ENCODE data around the gene CRKL. TPM values are rescaled to one million over a fixed set of nuclear protein-coding genes. Genes with fewer than 3 reads are reported as not detected.
A peak's percentile ranks its signal among the peaks of the same experiment; 100 is the strongest.

CRKL gene
- total and polyA plus RNA-seq, 12 donors, result 19.2 to 76.9 (median 54.4) TPM

GRCh38 chr22:21000207-21000986 lies 83.2 kb downstream of the CRKL start:
- Histone ChIP-seq H3K4me1 (peaks cover 15 to 39% (median 33%) of the 10 kb centered on the region in 9 donors), H3K27ac (peak overlapping the region in 8 of 10 donors; percentile 92 to 99 (median 98)), H3K9me3 (no peaks in the 10 kb centered on the region), H3K27me3 (no peaks in the 10 kb centered on the region), H3K36me3 (peaks cover 0 to 51% (median 29%) of the 10 kb centered on the region in 9 donors), H3K4me3 (peak overlapping the region; percentile 54 to 82 (median 73))
- TF ChIP-seq CTCF (IDR thresholded peaks at IDR 0.05), result no peak
- ATAC-seq (no peak), DNase-seq (no peak)
- 59 to 60% methylated on average over 21 to 22 of the region's 22 CpGs for WGBS, 2 donors
- intact Hi-C loops (cut with DNase I), result loop anchor here in 4 of 10 donors (2.0 to 10.0 kb wide), 4 partner anchors 18 to 116 kb away; partner anchors contain the start of genes LZTR1 (in 2 of the 4), CRKL (in 1 of the 4) and LRRC74B (in 1 of the 4)

- DNase-seq (no peak), ATAC-seq (peak in 5 of 8 donors; percentile 0 to 27 (median 7))
- 2% methylated on average over 26 of the region's 26 CpGs for WGBS, 2 donors
- no peak for TF ChIP-seq CTCF (IDR thresholded peaks at IDR 0.05)
- peaks cover 15 to 39% (median 33%) of the 10 kb centered on the region in 9 donors for H3K4me1 ChIP-seq
- intact Hi-C loops (cut with DNase I), result loop anchor here in 4 of 10 donors (2.0 to 10.0 kb wide), 4 partner anchors 18 to 116 kb away; partner anchors contain the start of genes LZTR1 (in 2 of the 4), CRKL (in 1 of the 4) and LRRC74B (in 1 of the 4)
- peak overlapping the region; percentile 92 to 99 (median 98) for H3K27ac ChIP-seq
- peaks cover 0 to 44% (median 26%) of the 10 kb centered on the region in 9 donors for H3K36me3 ChIP-seq
- H3K4me3 ChIP-seq, result peak overlapping the region; percentile 54 to 82 (median 73)
- no peaks in the 10 kb centered on the region for H3K27me3 ChIP-seq
- no peaks in the 10 kb centered on the region for H3K9me3 ChIP-seq
Observed at GRCh38 chr22:21000987-21001600, 83.9 kb downstream of the CRKL start.

- 1% methylated on average over 83 of the region's 83 CpGs for WGBS, 2 donors
- TF ChIP-seq CTCF (IDR thresholded peaks at IDR 0.05), result no peak
- DNase-seq (peak; percentile 96 to 98), ATAC-seq (peak; percentile 96 to 98 (median 97))
- intact Hi-C loops (cut with DNase I), result loop anchor here in 5 of 10 donors (1.0 to 10.0 kb wide), 5 partner anchors 19 to 117 kb away; partner anchors contain the start of genes LZTR1 (in 2 of the 5), CRKL (in 1 of the 5) and LRRC74B (in 1 of the 5)
- Histone ChIP-seq H3K9me3 (no peaks in the 10 kb centered on the region), H3K27me3 (no peaks in the 10 kb centered on the region), H3K27ac (peak within 1 kb of the TSS; percentile 92 to 99 (median 98)), H3K4me3 (peak within 1 kb of the TSS; percentile 54 to 82 (median 73)), H3K36me3 (peaks cover 0 to 39% (median 21%) of the 10 kb centered on the region in 9 donors), H3K4me1 (peaks cover 15 to 39% (median 33%) of the 10 kb centered on the region in 9 donors)
Observed at GRCh38 chr22:21001601-21002325, 84.6 kb downstream of the CRKL start, which contains the start of gene THAP7. Gene THAP7 (minus strand): TSS chr22:21002118. CDS start chr22:21001911, 207 bp downstream.

Other genes with a start within 250 kb of the CRKL start
- under 1 TPM in 3 of 10 donors, not detected in 7; 0.09 to 0.26 (median 0.15) TPM for gene SERPIND1, start 143.3 kb upstream of the CRKL start, total RNA-seq
- gene SERPIND1, start 143.3 kb upstream of the CRKL start, polyA plus RNA-seq, result under 1 TPM; 0.07 TPM
- 10 to 100 TPM; 34.8 to 55.2 (median 40.8) TPM for gene PI4KA, start 58.6 kb upstream of the CRKL start, total RNA-seq
- 10 to 100 TPM; 32.3 to 39.3 TPM for gene PI4KA, start 58.6 kb upstream of the CRKL start, polyA plus RNA-seq
- gene SNAP29, start 58.4 kb upstream of the CRKL start, total RNA-seq, result 10 to 100 TPM; 20.6 to 43.6 (median 26.8) TPM
- gene SNAP29, start 58.4 kb upstream of the CRKL start, polyA plus RNA-seq, result 10 to 100 TPM in 1 of 2 donors, 1 to 10 TPM in 1; 9.9 to 22.2 TPM
- gene AIFM3, start 49.8 kb downstream of the CRKL start, total RNA-seq, result 1 to 10 TPM in 3 of 10 donors, under 1 TPM in 6, not detected in 1; 0.24 to 1.5 (median 0.50) TPM
- 1 to 10 TPM in 1 of 2 donors, under 1 TPM in 1; 0.29 to 1.5 TPM for gene AIFM3, start 49.8 kb downstream of the CRKL start, polyA plus RNA-seq
- gene LZTR1, start 64.9 kb downstream of the CRKL start, total RNA-seq, result 10 to 100 TPM; 14.7 to 32.5 (median 23.7) TPM
- gene LZTR1, start 64.9 kb downstream of the CRKL start, polyA plus RNA-seq, result 10 to 100 TPM; 25.0 to 36.5 TPM
- 10 to 100 TPM; 15.5 to 26.3 (median 17.5) TPM for gene THAP7, start 84.7 kb downstream of the CRKL start, total RNA-seq
- 10 to 100 TPM; 29.3 to 54.9 TPM for gene THAP7, start 84.7 kb downstream of the CRKL start, polyA plus RNA-seq
- 1 to 10 TPM in 9 of 10 donors, under 1 TPM in 1; 0.81 to 7.7 (median 3.9) TPM for gene P2RX6, start 97.8 kb downstream of the CRKL start, total RNA-seq
- gene P2RX6, start 97.8 kb downstream of the CRKL start, polyA plus RNA-seq, result under 1 TPM; 0.07 to 0.80 TPM
- under 1 TPM in 4 of 10 donors, not detected in 6; 0.14 to 0.78 (median 0.20) TPM for gene SLC7A4, start 115.2 kb downstream of the CRKL start, total RNA-seq
- under 1 TPM in 1 of 2 donors, not detected in 1; 0.07 TPM for gene SLC7A4, start 115.2 kb downstream of the CRKL start, polyA plus RNA-seq
- gene LRRC74B, start 128.5 kb downstream of the CRKL start, total RNA-seq, result not detected
- gene LRRC74B, start 128.5 kb downstream of the CRKL start, polyA plus RNA-seq, result not detected